WI38 (cell line): Measurements from ENCODE around the gene PEA15.

Experiments
- H3K4me3 ChIP-seq: 2 replicates; pipeline ENCODE4 v1.5.1; 2011; ENCODE audit warnings: low read depth, mild to moderate bottlenecking, control low read depth, low read length
- CTCF ChIP-seq: IDR thresholded peaks from 2 replicates; pipeline ENCODE4 v1.5.1; 2012; ENCODE audit warnings: low read depth, mild to moderate bottlenecking, control low read depth, low read length

PEA15 gene

GRCh38 chr1:160204526-160205241 is 500 bp upstream of the PEA15 start:
- peak overlapping the region; percentile 49 for H3K4me3 ChIP-seq
- TF ChIP-seq CTCF: no peak

GRCh38 chr1:160206036-160206389 is 829 bp downstream of the PEA15 start:
- H3K4me3 ChIP-seq: peak overlapping the region; percentile 96
- no peak for TF ChIP-seq CTCF

- TF ChIP-seq CTCF: no peak
- peak overlapping the region; percentile 96 for H3K4me3 ChIP-seq
Measured at GRCh38 chr1:160206421-160207117, 1.4 kb downstream of the PEA15 start.

GRCh38 chr1:160207118-160207650 is 2.0 kb downstream of the PEA15 start:
- H3K4me3 ChIP-seq: peak overlapping the region; percentile 96
- no peak for TF ChIP-seq CTCF

GRCh38 chr1:160207771-160208556 is 2.8 kb downstream of the PEA15 start:
- no peak for TF ChIP-seq CTCF

GRCh38 chr1:160208557-160209320 is 3.6 kb downstream of the PEA15 start:
- TF ChIP-seq CTCF: no peak
- H3K4me3 ChIP-seq: peak overlapping the region; percentile 17; the same call in 1 of the 2 replicates

More at GRCh38 chr1:160207771-160208556, 2.8 kb downstream of the PEA15 start:
- peak overlapping the region; percentile 17; the same call in 1 of the 2 replicates for H3K4me3 ChIP-seq
